ENCODE measurements around the gene PGLYRP3. TPM values are rescaled to one million over a fixed set of nuclear protein-coding genes. Genes with fewer than 3 reads are reported as not detected.

The PGLYRP3 gene
- total and polyA plus RNA-seq, 2 experiments from 2014 or later = not detected

GRCh38 chr1:153358691-153358975 is 45.9 kb upstream of the PGLYRP3 start:
- H3K36me3 ChIP-seq (replicated peaks; ENCODE audit: insufficient read depth, low read depth) = no peaks in the 10 kb centered on the region
- H3K4me3 ChIP-seq = no peak overlapping the region
- H3K4me2 ChIP-seq = no peak overlapping the region
- peaks cover 4% of the 10 kb centered on the region for H3K27me3 ChIP-seq
- H2AFZ ChIP-seq = no peak overlapping the region
- H3K9me2 ChIP-seq (replicated peaks; ENCODE audit: insufficient read depth) = no peaks in the 10 kb centered on the region
- H4K20me1 ChIP-seq (ENCODE audit: insufficient read depth, poor library complexity, severe bottlenecking) = no peaks in the 10 kb centered on the region
- H3K9me3 ChIP-seq (ENCODE audit: low read depth) = no peaks in the 10 kb centered on the region
- H3K79me2 ChIP-seq = no peaks in the 10 kb centered on the region
- 91% methylated on average over 3 of the region's 3 CpGs for WGBS (ENCODE audit: low lambda C conversion rate, missing lambda C conversion rate)
- no peak for TF ChIP-seq EZH2 (IDR thresholded peaks at IDR 0.05; ENCODE audit: borderline replicate concordance)
- no peak for TF ChIP-seq EZH2phosphoT487 (IDR thresholded peaks at IDR 0.05; ENCODE audit: low read depth, severe bottlenecking, unreplicated experiment)
- TF ChIP-seq CTCF (IDR thresholded peaks at IDR 0.05; ENCODE audit: poor library complexity) = no peak
- DNase-seq (ENCODE audit: low spot score) = no peak
- H3K4me1 ChIP-seq (ENCODE audit: insufficient read depth) = no peaks in the 10 kb centered on the region
- no peak overlapping the region for H3K27ac ChIP-seq

GRCh38 chr1:153357853-153358690 is 45.3 kb upstream of the PGLYRP3 start, which contains the start of gene S100A9:
S100A9 (plus strand) TSS chr1:153357854; CDS start chr1:153358284, 430 bp downstream.
- Histone ChIP-seq H3K4me1 (ENCODE audit: insufficient read depth) (no peaks in the 10 kb centered on the region), H3K27ac (no peak within 1 kb of the TSS), H3K27me3 (peaks cover 4% of the 10 kb centered on the region), H3K9me3 (ENCODE audit: low read depth) (no peaks in the 10 kb centered on the region), H3K79me2 (no peaks in the 10 kb centered on the region), H3K4me3 (no peak within 1 kb of the TSS), H4K20me1 (ENCODE audit: insufficient read depth, poor library complexity, severe bottlenecking) (no peaks in the 10 kb centered on the region), H2AFZ (no peak within 1 kb of the TSS), H3K9me2 (replicated peaks; ENCODE audit: insufficient read depth) (no peaks in the 10 kb centered on the region), H3K36me3 (replicated peaks; ENCODE audit: insufficient read depth, low read depth) (no peaks in the 10 kb centered on the region), H3K4me2 (no peak within 1 kb of the TSS)
- WGBS (ENCODE audit: low lambda C conversion rate, missing lambda C conversion rate) = 88% methylated on average over 11 of the region's 11 CpGs
- no peak for TF ChIP-seq EZH2 (IDR thresholded peaks at IDR 0.05; ENCODE audit: borderline replicate concordance)
- no peak for TF ChIP-seq CTCF (IDR thresholded peaks at IDR 0.05; ENCODE audit: poor library complexity)
- no peak for TF ChIP-seq EZH2phosphoT487 (IDR thresholded peaks at IDR 0.05; ENCODE audit: low read depth, severe bottlenecking, unreplicated experiment)
- no peak for DNase-seq (ENCODE audit: low spot score)

- H3K4me1 ChIP-seq (ENCODE audit: insufficient read depth) = no peaks in the 10 kb centered on the region
- H3K4me3 ChIP-seq = no peak overlapping the region
- no peaks in the 10 kb centered on the region for H3K9me2 ChIP-seq (replicated peaks; ENCODE audit: insufficient read depth)
- no peak for DNase-seq (ENCODE audit: low spot score)
- TF ChIP-seq CTCF (IDR thresholded peaks at IDR 0.05; ENCODE audit: poor library complexity) = no peak
- TF ChIP-seq EZH2 (IDR thresholded peaks at IDR 0.05; ENCODE audit: borderline replicate concordance) = no peak
- no peak for TF ChIP-seq EZH2phosphoT487 (IDR thresholded peaks at IDR 0.05; ENCODE audit: low read depth, severe bottlenecking, unreplicated experiment)
- no peak overlapping the region for H3K27ac ChIP-seq
- no peaks in the 10 kb centered on the region for H4K20me1 ChIP-seq (ENCODE audit: insufficient read depth, poor library complexity, severe bottlenecking)
- H2AFZ ChIP-seq = no peak overlapping the region
- H3K9me3 ChIP-seq (ENCODE audit: low read depth) = no peaks in the 10 kb centered on the region
- H3K27me3 ChIP-seq = peaks cover 4% of the 10 kb centered on the region
- H3K4me2 ChIP-seq = no peak overlapping the region
- H3K79me2 ChIP-seq = no peaks in the 10 kb centered on the region
- 76% methylated on average over 10 of the region's 10 CpGs for WGBS (ENCODE audit: low lambda C conversion rate, missing lambda C conversion rate)
- no peaks in the 10 kb centered on the region for H3K36me3 ChIP-seq (replicated peaks; ENCODE audit: insufficient read depth, low read depth)
Measured at GRCh38 chr1:153357076-153357852, 44.5 kb upstream of the PGLYRP3 start.
